Caco-2 (cell line): ENCODE measurements around the gene PEX5. TPM values are rescaled to one million over a fixed set of nuclear protein-coding genes. Genes with fewer than 3 reads are reported as not detected.
A peak's percentile ranks its signal among the peaks of the same experiment; 100 is the strongest.

ENCODE experiments used
- BruUV-seq: library from RNA; stranded (reverse); fragments of 400-500 nt; replicated peaks from 2 replicates; lab custom pipeline; 2021; lab: Mats Ljungman, UMichigan
- CTCF ChIA-PET: fragments of 300-600 bp; sonication (Branson Sonifier 250); formaldehyde crosslinking; loops from one replicate; lab custom pipeline; 2022; ENCODE audit warnings: antibody characterized with exemption; lab: Charles Lee
- POLR2A ChIA-PET: fragments of 300-600 bp; sonication (Branson Sonifier 250); formaldehyde crosslinking; loops from one replicate; lab custom pipeline; 2022; ENCODE audit warnings: antibody characterized with exemption; lab: Charles Lee
- DNase-seq, 2 experiments: peaks; one replicate each; pipeline versions ENCODE4 v3.0.0 to v3.0.0-alpha.2; 2020 to 2022
- H3K27me3 ChIP-seq: replicated peaks from 2 replicates; pipeline ENCODE4 v1.6.0; 2011; ENCODE audit warnings: low read length; ENCODE audit not compliant: control insufficient read depth, insufficient read depth
- H3K36me3 ChIP-seq: 2 replicates; pipeline ENCODE4 v1.5.1; 2011; ENCODE audit warnings: low read length; ENCODE audit not compliant: control insufficient read depth, insufficient read depth
- H3K4me1 ChIP-seq: fragments of 250-450 bp; sonication (Bioruptor Pico); 2 replicates; pipeline ENCODE4 v1.5.1; 2020; ENCODE audit warnings: mild to moderate bottlenecking
- H3K4me3 ChIP-seq: 2 replicates; pipeline ENCODE4 v1.5.1; 2011; ENCODE audit warnings: low read depth, mild to moderate bottlenecking, control low read depth, low read length
- H3K9me3 ChIP-seq: fragments of 250-450 bp; sonication (Bioruptor Pico); 2 replicates; pipeline ENCODE4 v1.5.1; 2020; ENCODE audit warnings: mild to moderate bottlenecking, moderate library complexity
- H3K27ac Mint-ChIP-seq: one replicate; pipeline ENCODE4 v1.8.0; 2022; ENCODE audit warnings: mixed read lengths; ENCODE audit not compliant: unreplicated experiment
- H3K27me3 Mint-ChIP-seq: one replicate; pipeline ENCODE4 v1.8.0; 2022; ENCODE audit warnings: mixed read lengths; ENCODE audit not compliant: insufficient read depth, unreplicated experiment
- H3K36me3 Mint-ChIP-seq: one replicate; pipeline ENCODE4 v1.8.0; 2022; ENCODE audit warnings: mild to moderate bottlenecking, mixed read lengths; ENCODE audit not compliant: insufficient read depth, unreplicated experiment
- H3K4me1 Mint-ChIP-seq: one replicate; pipeline ENCODE4 v1.8.0; 2022; ENCODE audit warnings: low read depth, mixed read lengths; ENCODE audit not compliant: unreplicated experiment
- H3K4me3 Mint-ChIP-seq: one replicate; pipeline ENCODE4 v1.8.0; 2022; ENCODE audit warnings: mild to moderate bottlenecking, moderate library complexity, mixed read lengths; ENCODE audit not compliant: unreplicated experiment
- H3K9me3 Mint-ChIP-seq: one replicate; pipeline ENCODE4 v1.8.0; 2022; ENCODE audit warnings: mixed read lengths; ENCODE audit not compliant: unreplicated experiment
- CTCF ChIP-seq, 2 experiments: fragments of 200-600 bp in 1 of 2; IDR thresholded peaks; 1 replicate in 1 of 2; 2 replicates in 1 of 2; pipeline versions ENCODE4 v1.5.1 to v1.8.0; 2011 to 2022; ENCODE audit warnings: antibody characterized with exemption in 1 of 2, control low read depth in 1 of 2, inconsistent platforms in 1 of 2, low read depth in 1 of 2, low read length in 1 of 2, mild to moderate bottlenecking in 1 of 2, moderate library complexity in 1 of 2; ENCODE audit not compliant: insufficient read depth in 1 of 2, severe bottlenecking in 1 of 2, unreplicated experiment in 1 of 2
- intact Hi-C: fragments of 100-400 bp; cut with micrococcal nuclease; formaldehyde crosslinking; loops from one replicate; pipeline ENCODE4 v1.10.0; 2022; ENCODE audit not compliant: unreplicated experiment
- total RNA-seq: library from RNA; stranded (reverse); gene quantifications from 2 replicates; pipeline ENCODE4 v1.2.3, GENCODE V29; 2022

PEX5 gene
- total RNA-seq, 1 experiment from 2014 or later, result 74.5 TPM

GRCh38 chr12:7219599-7220243 is 30.2 kb downstream of the PEX5 start:
- Mint-ChIP-seq H3K4me1 (no peaks in the 10 kb centered on the region), H3K9me3 (no peaks in the 10 kb centered on the region), H3K27ac (no peak overlapping the region), H3K36me3 (peaks cover 6% of the 10 kb centered on the region), H3K27me3 (no peaks in the 10 kb centered on the region), H3K4me3 (no peak overlapping the region)
- Histone ChIP-seq H3K4me1 (no peaks in the 10 kb centered on the region), H3K9me3 (no peaks in the 10 kb centered on the region), H3K27me3 (no peaks in the 10 kb centered on the region), H3K36me3 (no peaks in the 10 kb centered on the region), H3K4me3 (no peak overlapping the region)
- ChIA-PET CTCF (no interaction called here), POLR2A (no interaction called here)
- TF ChIP-seq CTCF (IDR thresholded peaks at IDR 0.05; ENCODE audit: insufficient read depth in 1 of 2, low read depth in 1 of 2, low read length in 1 of 2, severe bottlenecking in 1 of 2, unreplicated experiment in 1 of 2), result peak; percentile 91 to 99
- BruUV-seq, result no TSS peak
- intact Hi-C loops, result loop anchor here (1.0 kb wide), 3 partner anchors 155 to 419 kb away; no protein-coding TSS in a partner anchor
- DNase-seq, result peak; percentile 80 to 85

- H3K4me1 ChIP-seq, result no peaks in the 10 kb centered on the region
- Mint-ChIP-seq H3K36me3 (no peaks in the 10 kb centered on the region), H3K4me3 (no peak overlapping the region), H3K27ac (no peak overlapping the region), H3K9me3 (no peaks in the 10 kb centered on the region), H3K4me1 (no peaks in the 10 kb centered on the region), H3K27me3 (no peaks in the 10 kb centered on the region)
- no peaks in the 10 kb centered on the region for H3K36me3 ChIP-seq
- no peak for TF ChIP-seq CTCF (IDR thresholded peaks at IDR 0.05; ENCODE audit: insufficient read depth in 1 of 2, low read depth in 1 of 2, low read length in 1 of 2, severe bottlenecking in 1 of 2, unreplicated experiment in 1 of 2)
- no TSS peak for BruUV-seq
- intact Hi-C loops, result no loop called here
- POLR2A ChIA-PET, result no interaction called here
- no peak for DNase-seq
- H3K4me3 ChIP-seq, result no peak overlapping the region
- no peaks in the 10 kb centered on the region for H3K9me3 ChIP-seq
- CTCF ChIA-PET, result no interaction called here
- H3K27me3 ChIP-seq, result no peaks in the 10 kb centered on the region
These were observed 32.0 kb downstream of the PEX5 start for GRCh38 chr12:7221486-7221885.

- Mint-ChIP-seq H3K27ac (no peak overlapping the region), H3K9me3 (peaks cover 17% of the 10 kb centered on the region), H3K36me3 (no peaks in the 10 kb centered on the region), H3K27me3 (peaks cover 28% of the 10 kb centered on the region), H3K4me3 (no peak overlapping the region), H3K4me1 (no peaks in the 10 kb centered on the region)
- Histone ChIP-seq H3K4me1 (no peaks in the 10 kb centered on the region), H3K9me3 (no peaks in the 10 kb centered on the region), H3K36me3 (no peaks in the 10 kb centered on the region), H3K4me3 (no peak overlapping the region), H3K27me3 (no peaks in the 10 kb centered on the region)
- no peak for TF ChIP-seq CTCF (IDR thresholded peaks at IDR 0.05; ENCODE audit: insufficient read depth in 1 of 2, low read depth in 1 of 2, low read length in 1 of 2, severe bottlenecking in 1 of 2, unreplicated experiment in 1 of 2)
- no peak for DNase-seq
- intact Hi-C loops, result no loop called here
- CTCF ChIA-PET, result no interaction called here
- no TSS peak for BruUV-seq
- POLR2A ChIA-PET, result no interaction called here
These were observed 40.3 kb downstream of the PEX5 start for GRCh38 chr12:7229741-7230140.
